CD4-positive, alpha-beta T cell treated with Interleukin-6 for 4 hours (primary cell): Measurements from ENCODE around the gene KIF11.
"Not testable (repeated sequence)": the region's sequence is repeated elsewhere in the genome, so short reads cannot be mapped to it uniquely, and the experiment has no call there.

Source experiments
- DNase-seq: peaks from one replicate; pipeline ENCODE4 v3.0.0-alpha.2; 2020; ENCODE audit warnings: mixed read lengths

KIF11 gene

GRCh38 chr10:92591550-92592022 is 1.3 kb upstream of the KIF11 start:
- DNase-seq = peak; percentile 92

- DNase-seq = no peak
Measured at GRCh38 chr10:92593619-92594588, 974 bp downstream of the KIF11 start.

- DNase-seq = no peak
Measured at GRCh38 chr10:92595505-92595904, 2.6 kb downstream of the KIF11 start.

GRCh38 chr10:92598321-92598720 is 5.4 kb downstream of the KIF11 start:
- no peak for DNase-seq

- no peak for DNase-seq
Measured at GRCh38 chr10:92604841-92605240, 11.9 kb downstream of the KIF11 start.

GRCh38 chr10:92615515-92615914 is 22.6 kb downstream of the KIF11 start:
- DNase-seq = no peak

GRCh38 chr10:92619368-92619767 is 26.4 kb downstream of the KIF11 start:
- DNase-seq = no peak

- no peak for DNase-seq
Measured at GRCh38 chr10:92627845-92628480, 35.0 kb downstream of the KIF11 start.

GRCh38 chr10:92629945-92630344 is 37.0 kb downstream of the KIF11 start:
- no peak for DNase-seq

- no peak for DNase-seq
Measured at GRCh38 chr10:92638037-92638436, 45.1 kb downstream of the KIF11 start.

- no peak for DNase-seq
Measured at GRCh38 chr10:92640107-92640506, 47.2 kb downstream of the KIF11 start.

- no peak for DNase-seq
Measured at GRCh38 chr10:92641492-92641891, 48.6 kb downstream of the KIF11 start.

GRCh38 chr10:92644921-92645320 is 52.0 kb downstream of the KIF11 start:
- DNase-seq = no peak

GRCh38 chr10:92650864-92651263 is 57.9 kb downstream of the KIF11 start:
- not testable (repeated sequence) for DNase-seq

- no peak for DNase-seq
Measured at GRCh38 chr10:92655426-92655825, 62.5 kb downstream of the KIF11 start.

- DNase-seq = no peak
Measured at GRCh38 chr10:92656266-92656961, 63.5 kb downstream of the KIF11 start.

GRCh38 chr10:92657024-92657423 is 64.1 kb downstream of the KIF11 start:
- no peak for DNase-seq

- DNase-seq = no peak
Measured at GRCh38 chr10:92662848-92663247, 69.9 kb downstream of the KIF11 start.

GRCh38 chr10:92664322-92664721 is 71.4 kb downstream of the KIF11 start:
- no peak for DNase-seq

GRCh38 chr10:92667078-92667477 is 74.1 kb downstream of the KIF11 start:
- no peak for DNase-seq

GRCh38 chr10:92677708-92678107 is 84.8 kb downstream of the KIF11 start:
- DNase-seq = no peak

GRCh38 chr10:92678206-92678605 is 85.3 kb downstream of the KIF11 start:
- no peak for DNase-seq

GRCh38 chr10:92681306-92681834 is 88.4 kb downstream of the KIF11 start:
- no peak for DNase-seq
